Progenitor cell of endocrine pancreas (in vitro differentiated cells): ENCODE results near the gene TCEAL3. TPM values are rescaled to one million over a fixed set of nuclear protein-coding genes. Genes with fewer than 3 reads are reported as not detected.

ENCODE experiments used
- DNase-seq: peaks from one replicate; pipeline ENCODE4 v3.0.0; 2021; ENCODE audit warnings: low spot score; ENCODE audit not compliant: unreplicated experiment
- H3K27ac Mint-ChIP-seq: 2 replicates; pipeline ENCODE4 v1.8.0; 2021; ENCODE audit warnings: mild to moderate bottlenecking, moderate library complexity, mixed read lengths
- H3K27me3 Mint-ChIP-seq: 2 replicates; pipeline ENCODE4 v1.8.0; 2021; ENCODE audit warnings: mixed read lengths
- H3K36me3 Mint-ChIP-seq: 2 replicates; pipeline ENCODE4 v1.8.0; 2022; ENCODE audit warnings: mixed read lengths; ENCODE audit not compliant: insufficient read depth
- H3K4me1 Mint-ChIP-seq: 2 replicates; pipeline ENCODE4 v1.8.0; 2021; ENCODE audit warnings: low read depth, mixed read lengths
- H3K4me3 Mint-ChIP-seq: 2 replicates; pipeline ENCODE4 v1.8.0; 2021; ENCODE audit warnings: low read depth, mild to moderate bottlenecking, moderate library complexity, mixed read lengths
- H3K9me3 Mint-ChIP-seq: 2 replicates; pipeline ENCODE4 v1.8.0; 2021; ENCODE audit warnings: low read depth, mixed read lengths
- total RNA-seq: library from RNA; stranded (reverse); gene quantifications from 2 replicates; pipeline ENCODE4 v1.2.1, GENCODE V29; 2021
- TF ChIP-seq, protein P1 (sequence below): fragments of 200-600 bp; sonication (generic); IDR thresholded peaks from one replicate; pipeline ENCODE4 v1.5.0; 2021; ENCODE audit warnings: antibody characterized with exemption, mild to moderate bottlenecking; ENCODE audit not compliant: unreplicated experiment

Gene TCEAL3
- total RNA-seq, 1 donor from 2014 or later = 14.4 TPM

DNA sequence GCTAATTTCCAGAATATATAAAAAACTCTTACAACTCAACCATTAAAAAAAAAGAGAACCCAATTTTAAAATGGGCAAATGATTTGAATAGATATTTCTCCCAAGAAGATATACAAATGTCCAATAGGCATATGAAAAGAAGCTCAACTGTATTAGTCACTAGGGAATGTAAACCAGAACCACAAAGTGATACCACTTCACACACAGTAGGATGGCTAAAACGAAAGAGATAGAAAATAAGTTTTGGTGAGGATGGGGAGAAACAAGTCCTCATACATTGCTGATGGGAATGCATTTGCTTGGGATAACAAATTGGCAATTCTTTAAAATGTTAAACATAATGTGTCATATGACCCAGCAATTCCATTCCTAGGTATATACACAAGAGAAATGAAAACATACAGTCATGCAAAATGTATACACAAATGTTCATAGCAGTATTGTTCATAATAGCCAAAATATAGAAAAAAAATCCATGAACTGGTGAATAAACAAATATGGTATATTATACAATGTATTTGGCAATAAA is 5.7 kb downstream of the TCEAL3 start:
- Mint-ChIP-seq H3K4me1 (no peaks in the 10 kb centered on the region), H3K9me3 (no peaks in the 10 kb centered on the region), H3K27me3 (no peaks in the 10 kb centered on the region), H3K36me3 (peaks cover 3% of the 10 kb centered on the region), H3K27ac (no peak overlapping the region), H3K4me3 (no peak overlapping the region)
- TF ChIP-seq, protein P1, sequence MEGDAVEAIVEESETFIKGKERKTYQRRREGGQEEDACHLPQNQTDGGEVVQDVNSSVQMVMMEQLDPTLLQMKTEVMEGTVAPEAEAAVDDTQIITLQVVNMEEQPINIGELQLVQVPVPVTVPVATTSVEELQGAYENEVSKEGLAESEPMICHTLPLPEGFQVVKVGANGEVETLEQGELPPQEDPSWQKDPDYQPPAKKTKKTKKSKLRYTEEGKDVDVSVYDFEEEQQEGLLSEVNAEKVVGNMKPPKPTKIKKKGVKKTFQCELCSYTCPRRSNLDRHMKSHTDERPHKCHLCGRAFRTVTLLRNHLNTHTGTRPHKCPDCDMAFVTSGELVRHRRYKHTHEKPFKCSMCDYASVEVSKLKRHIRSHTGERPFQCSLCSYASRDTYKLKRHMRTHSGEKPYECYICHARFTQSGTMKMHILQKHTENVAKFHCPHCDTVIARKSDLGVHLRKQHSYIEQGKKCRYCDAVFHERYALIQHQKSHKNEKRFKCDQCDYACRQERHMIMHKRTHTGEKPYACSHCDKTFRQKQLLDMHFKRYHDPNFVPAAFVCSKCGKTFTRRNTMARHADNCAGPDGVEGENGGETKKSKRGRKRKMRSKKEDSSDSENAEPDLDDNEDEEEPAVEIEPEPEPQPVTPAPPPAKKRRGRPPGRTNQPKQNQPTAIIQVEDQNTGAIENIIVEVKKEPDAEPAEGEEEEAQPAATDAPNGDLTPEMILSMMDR = no peak
- DNase-seq = no peak

DNA sequence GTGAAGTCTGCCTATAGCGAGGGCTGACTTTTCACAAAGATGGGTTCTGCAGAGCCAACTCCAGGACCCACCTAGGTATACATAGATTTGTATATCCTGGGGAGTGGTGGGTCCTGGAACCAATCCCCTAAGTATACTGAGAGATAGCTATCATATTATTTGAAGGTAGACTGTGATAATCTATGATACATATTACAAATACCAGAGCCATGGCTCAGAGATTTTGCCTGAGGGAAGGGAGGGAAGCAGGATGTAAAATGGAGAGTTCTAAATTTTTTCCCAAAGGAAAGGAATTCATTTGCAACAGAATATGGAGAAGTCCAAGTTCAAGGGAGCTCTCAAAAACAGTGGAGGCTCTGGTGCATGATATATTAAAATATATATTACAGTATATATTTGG is 7.2 kb downstream of the TCEAL3 start:
- Mint-ChIP-seq H3K4me3 (no peak overlapping the region), H3K27me3 (no peaks in the 10 kb centered on the region), H3K36me3 (peaks cover 9% of the 10 kb centered on the region), H3K27ac (no peak overlapping the region), H3K9me3 (peaks cover 4% of the 10 kb centered on the region), H3K4me1 (no peaks in the 10 kb centered on the region)
- no peak for DNase-seq
- TF ChIP-seq, protein P1 = no peak

DNA sequence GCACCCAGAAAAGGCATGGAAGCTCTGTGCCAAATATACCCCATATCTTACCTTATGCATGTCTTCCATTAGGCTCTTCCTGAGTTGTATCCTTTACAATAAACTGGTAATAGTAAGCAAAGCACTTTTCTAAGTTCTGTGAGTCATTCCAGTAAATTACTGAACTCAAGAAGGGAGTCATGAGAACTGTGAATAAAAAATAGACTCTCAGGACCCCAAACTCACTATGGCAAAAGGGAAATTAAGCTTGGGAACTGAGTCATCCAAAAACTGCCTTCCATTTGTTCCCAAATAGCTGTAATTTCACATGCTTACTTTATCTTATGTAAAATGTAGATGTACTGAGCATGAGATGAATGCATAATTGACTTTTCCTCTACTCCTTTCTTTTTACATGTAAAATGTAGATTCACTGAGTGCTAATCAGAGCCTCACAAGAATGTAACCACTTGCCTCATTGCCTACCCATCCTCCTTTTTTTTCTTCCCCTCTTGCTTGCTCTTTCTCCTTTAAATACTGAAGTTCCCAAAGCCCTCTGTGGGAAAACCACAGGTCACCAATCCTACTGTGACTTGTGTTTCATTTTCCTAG is 8.1 kb downstream of the TCEAL3 start:
- H3K36me3 Mint-ChIP-seq = peaks cover 13% of the 10 kb centered on the region
- no peak overlapping the region for H3K27ac Mint-ChIP-seq
- H3K4me1 Mint-ChIP-seq = no peaks in the 10 kb centered on the region
- TF ChIP-seq, protein P1 = no peak
- no peak overlapping the region for H3K4me3 Mint-ChIP-seq
- no peaks in the 10 kb centered on the region for H3K27me3 Mint-ChIP-seq
- peaks cover 4% of the 10 kb centered on the region for H3K9me3 Mint-ChIP-seq
- no peak for DNase-seq

DNA sequence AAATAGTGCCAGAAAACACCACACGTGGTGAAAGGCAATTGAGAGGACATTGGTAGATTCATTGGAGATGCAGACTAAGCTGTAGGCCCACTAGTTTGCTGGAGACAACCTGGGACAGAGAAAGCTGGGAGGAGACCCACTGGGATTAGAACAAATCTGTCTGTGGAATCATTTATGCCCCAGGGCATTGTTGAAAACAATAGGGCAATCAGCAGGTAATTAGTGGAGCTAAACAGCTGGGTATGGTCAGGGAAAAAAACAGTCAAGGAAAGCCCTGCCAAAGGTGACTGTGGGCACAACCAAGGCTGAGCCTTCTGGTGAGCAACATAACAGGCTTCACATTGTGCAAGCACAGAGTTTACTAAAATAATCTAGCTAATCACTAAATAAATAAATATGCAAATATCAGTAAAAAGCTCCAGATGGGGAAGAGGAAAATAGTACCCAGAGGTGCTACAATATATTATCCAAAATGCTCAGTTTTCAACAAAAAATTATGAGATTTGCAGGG is 9.0 kb downstream of the TCEAL3 start:
- Mint-ChIP-seq H3K27ac (peak overlapping the region; percentile 25), H3K9me3 (peaks cover 7% of the 10 kb centered on the region), H3K36me3 (peaks cover 15% of the 10 kb centered on the region)

DNA sequence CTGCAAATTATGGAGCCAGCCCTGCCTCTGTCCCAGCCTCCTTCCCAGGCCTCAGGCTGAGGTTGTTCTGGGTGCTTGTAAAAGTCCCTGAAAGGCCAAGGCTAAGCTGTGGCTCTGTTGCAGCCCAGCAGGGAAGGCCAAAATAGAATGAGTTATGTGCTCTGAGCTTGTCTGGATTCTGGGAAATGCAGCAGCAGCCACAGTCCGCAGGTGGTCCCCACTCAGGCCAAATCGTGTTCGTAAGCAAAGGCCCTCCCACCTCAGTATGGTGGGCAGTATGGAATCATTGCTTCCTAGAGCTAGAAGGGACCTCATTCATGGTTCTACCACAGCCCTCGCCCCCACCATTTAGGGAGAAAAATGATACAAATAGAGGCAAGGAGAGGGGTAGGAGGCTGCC is 16.3 kb downstream of the TCEAL3 start:
- TF ChIP-seq, protein P1 = no peak
- H3K4me1 Mint-ChIP-seq = peaks cover 9% of the 10 kb centered on the region
- peaks cover 5% of the 10 kb centered on the region for H3K9me3 Mint-ChIP-seq
- no peak for DNase-seq
- peaks cover 7% of the 10 kb centered on the region for H3K36me3 Mint-ChIP-seq
- no peaks in the 10 kb centered on the region for H3K27me3 Mint-ChIP-seq
- no peak overlapping the region for H3K4me3 Mint-ChIP-seq
- no peak overlapping the region for H3K27ac Mint-ChIP-seq

More for the DNA sequence above, 9.0 kb downstream of the TCEAL3 start:
- TF ChIP-seq, protein P1 = no peak
- Mint-ChIP-seq H3K4me3 (no peak overlapping the region), H3K27me3 (no peaks in the 10 kb centered on the region), H3K4me1 (no peaks in the 10 kb centered on the region)
- DNase-seq = no peak
